DMS153 treated with DMSO at 0.1 percent for 48 hours (cell line): ENCODE measurements around the gene SAMHD1.
A peak's percentile ranks its signal among the peaks of the same experiment; 100 is the strongest.
"Not testable (repeated sequence)": the region's sequence is repeated elsewhere in the genome, so short reads cannot be mapped to it uniquely, and the experiment has no call there.

Experiments
- DNase-seq: peaks from one replicate; lab custom pipeline; 2025; ENCODE audit not compliant: unreplicated experiment; lab: John Stamatoyannopoulos, UW

SAMHD1 gene

GRCh38 chr20:36956674-36957073, 5.2 kb upstream of the SAMHD1 start:
- no peak for DNase-seq

DNA sequence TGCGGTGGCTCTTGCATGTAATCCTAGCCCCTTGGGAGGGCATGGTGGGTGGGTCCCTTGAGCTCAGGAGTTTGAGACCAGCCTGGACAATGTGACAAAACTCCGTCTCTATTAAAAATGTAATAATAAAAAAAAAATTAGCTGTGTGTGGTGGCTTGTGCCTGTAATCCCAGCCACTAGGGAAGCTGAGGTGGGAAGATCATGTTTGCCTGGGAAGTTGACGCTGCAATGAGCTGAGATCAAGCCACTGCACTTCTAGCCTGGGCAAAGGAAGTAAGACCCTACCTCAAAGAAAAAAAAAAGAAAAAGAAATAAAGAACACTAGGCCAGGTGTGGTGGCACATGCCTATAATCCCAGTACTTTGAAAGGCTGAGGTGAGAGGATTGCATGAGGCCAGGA, 4.5 kb upstream of the SAMHD1 start:
- no peak for DNase-seq

- DNase-seq, result no peak
Observed at GRCh38 chr20:36951979-36952738, 651 bp upstream of the SAMHD1 start.

- DNase-seq, result no peak
Observed at GRCh38 chr20:36950414-36951197, 902 bp downstream of the SAMHD1 start.

DNA sequence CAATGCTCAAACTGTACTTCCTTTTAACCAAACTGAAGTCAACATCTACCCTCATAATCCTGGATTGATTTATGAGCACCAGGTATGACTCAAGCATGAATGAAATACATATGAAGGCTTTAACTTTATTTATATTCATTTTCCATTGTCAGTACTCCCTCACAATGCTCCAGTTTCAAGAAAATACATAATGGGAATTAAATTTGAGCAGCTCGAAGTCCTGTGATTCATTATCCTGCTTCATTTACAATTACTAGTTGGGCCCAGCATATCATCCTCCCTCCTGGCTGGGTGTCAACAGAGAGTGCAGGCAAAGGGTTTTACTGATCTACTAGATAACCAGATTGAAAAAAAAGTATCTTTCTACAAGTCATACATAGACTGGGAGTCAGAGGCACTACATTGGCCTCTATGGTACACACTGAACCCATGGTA, 10.1 kb downstream of the SAMHD1 start:
- DNase-seq, result no peak

DNA sequence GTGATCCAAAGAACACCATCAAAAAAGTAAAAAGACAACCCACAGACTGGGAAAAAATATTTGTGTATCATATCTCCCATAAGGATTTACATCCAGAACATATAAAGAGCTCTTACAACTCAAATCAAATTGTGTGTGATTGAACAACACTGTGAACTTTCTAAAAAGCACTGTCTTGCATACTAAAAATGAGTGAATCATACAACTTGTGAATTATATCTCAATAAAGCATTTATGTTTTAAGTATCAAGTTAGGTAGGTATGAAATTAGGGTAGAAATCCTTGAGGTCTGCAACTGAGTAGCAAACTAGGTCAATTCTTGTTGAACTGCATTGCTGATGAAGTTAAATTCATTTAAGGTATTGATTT, 14.1 kb downstream of the SAMHD1 start:
- DNase-seq, result no peak

GRCh38 chr20:36936761-36937401, 14.6 kb downstream of the SAMHD1 start:
- not testable (repeated sequence) for DNase-seq

GRCh38 chr20:36936341-36936740, 15.2 kb downstream of the SAMHD1 start:
- DNase-seq, result no peak

- not testable (repeated sequence) for DNase-seq
Observed at GRCh38 chr20:36933571-36933970, 17.9 kb downstream of the SAMHD1 start.

DNA sequence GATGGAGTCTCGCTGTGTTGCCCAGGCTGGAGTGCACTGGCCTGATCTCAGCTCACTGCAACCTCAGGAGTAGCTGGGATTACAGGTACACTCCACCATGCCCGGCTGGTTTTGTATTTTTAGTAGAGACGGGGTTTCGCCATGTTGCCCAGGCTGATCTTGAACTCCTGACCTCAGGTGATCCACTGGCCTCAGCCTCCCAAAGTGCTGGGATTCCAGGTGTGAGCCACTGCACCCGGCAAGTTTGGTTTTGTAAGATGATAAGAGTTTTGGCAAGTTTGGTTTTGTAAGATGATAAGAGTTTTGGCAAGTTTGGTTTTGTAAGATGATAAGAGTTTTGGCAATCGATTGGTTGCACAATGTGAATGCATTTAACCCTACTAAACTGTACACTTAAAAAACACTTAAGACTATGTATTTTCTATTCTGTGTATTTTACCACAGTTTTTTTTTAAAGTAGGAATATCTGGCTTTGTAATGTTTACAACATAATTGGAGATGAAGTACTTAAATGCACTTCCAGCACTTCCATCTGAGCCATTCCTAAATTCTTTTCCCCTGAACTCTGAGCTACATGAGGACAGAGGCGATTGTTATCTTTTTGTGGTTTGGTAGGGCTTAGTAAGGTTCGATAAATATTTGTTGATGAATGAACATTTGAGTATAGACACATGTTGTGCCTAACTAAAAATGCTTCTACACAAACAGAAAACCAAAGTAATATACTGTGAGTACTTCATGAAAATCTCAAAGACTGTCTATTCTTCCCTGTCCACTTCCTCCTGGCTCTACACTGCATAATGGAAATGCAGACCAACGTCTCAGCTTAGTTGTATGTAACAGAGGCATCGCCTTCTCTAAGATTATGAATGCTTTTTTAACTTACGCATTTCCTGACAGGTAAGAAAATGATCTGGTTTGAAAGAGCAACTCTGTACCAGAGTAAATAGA, 18.8 kb downstream of the SAMHD1 start:
- DNase-seq, result no peak

- not testable (repeated sequence) for DNase-seq
Observed at GRCh38 chr20:36932067-36932466, 19.4 kb downstream of the SAMHD1 start.

GRCh38 chr20:36929691-36930090, 21.8 kb downstream of the SAMHD1 start:
- DNase-seq, result no peak

DNA sequence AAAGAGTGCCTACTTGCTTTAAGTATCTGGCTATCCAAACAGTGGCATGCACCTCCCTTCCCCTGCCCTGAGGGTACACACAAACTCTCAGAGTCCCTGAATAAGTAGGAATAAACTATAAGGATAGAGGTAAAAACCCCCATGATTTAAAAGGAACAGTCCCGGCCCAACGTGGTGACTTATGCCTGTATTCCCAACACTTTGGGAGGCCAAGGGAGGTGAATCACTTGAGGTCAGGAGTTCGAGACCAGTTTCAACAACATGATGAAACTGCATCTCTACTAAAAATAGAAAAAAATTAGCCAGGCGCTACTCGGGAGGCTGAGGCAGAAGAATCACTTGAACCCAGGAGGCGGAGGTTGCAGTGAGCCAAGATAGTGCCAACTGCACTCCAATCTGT, 22.2 kb downstream of the SAMHD1 start:
- DNase-seq, result no peak

- no peak for DNase-seq
Observed at GRCh38 chr20:36927704-36928103, 23.8 kb downstream of the SAMHD1 start.

GRCh38 chr20:36926653-36927200, 24.8 kb downstream of the SAMHD1 start:
- no peak for DNase-seq

- no peak for DNase-seq
Observed at GRCh38 chr20:36925234-36925633, 26.3 kb downstream of the SAMHD1 start.

DNA sequence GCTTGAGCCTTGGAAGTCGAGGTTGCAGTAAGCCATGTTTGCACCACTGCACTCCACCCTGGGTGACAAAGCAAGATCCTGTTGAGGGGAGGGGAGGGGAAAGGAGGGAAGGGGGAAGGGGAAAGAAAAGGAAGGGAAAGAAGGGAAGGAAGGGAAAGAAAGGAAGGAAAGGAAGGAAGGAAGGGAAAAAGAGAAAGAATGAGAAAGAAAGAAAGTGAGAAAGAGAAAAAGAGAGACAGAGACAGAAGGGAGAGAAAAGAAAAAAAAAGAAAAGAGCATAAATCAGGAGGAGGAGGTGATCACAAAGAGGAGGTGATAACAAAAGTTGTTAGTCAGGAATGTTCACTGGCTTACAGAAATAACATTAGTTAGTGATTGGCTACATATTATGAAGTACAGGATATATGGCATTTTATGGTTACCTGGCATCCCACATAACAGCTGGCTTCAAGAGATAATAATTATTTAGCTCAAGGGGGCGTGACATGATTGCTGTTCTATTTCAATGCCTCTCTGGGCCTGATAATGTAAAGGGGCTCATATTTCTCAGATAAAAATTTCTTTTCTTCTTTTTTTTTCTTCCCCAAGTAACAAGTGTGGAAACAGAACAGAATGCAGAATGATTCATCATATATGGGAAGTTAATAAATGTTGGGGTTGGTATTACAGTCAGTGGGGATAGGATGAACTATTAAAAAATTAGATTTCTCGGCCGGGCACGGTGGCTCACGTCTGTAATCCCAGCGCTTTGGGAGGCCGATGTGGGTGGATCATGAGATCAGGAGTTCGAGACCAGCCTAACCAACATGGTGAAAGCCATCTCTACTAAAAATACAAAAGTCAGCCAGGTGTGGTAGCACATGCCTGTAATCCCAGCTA, 27.1 kb downstream of the SAMHD1 start:
- DNase-seq, result no peak

- no peak for DNase-seq
Observed at GRCh38 chr20:36920334-36920730, 31.2 kb downstream of the SAMHD1 start.

DNA sequence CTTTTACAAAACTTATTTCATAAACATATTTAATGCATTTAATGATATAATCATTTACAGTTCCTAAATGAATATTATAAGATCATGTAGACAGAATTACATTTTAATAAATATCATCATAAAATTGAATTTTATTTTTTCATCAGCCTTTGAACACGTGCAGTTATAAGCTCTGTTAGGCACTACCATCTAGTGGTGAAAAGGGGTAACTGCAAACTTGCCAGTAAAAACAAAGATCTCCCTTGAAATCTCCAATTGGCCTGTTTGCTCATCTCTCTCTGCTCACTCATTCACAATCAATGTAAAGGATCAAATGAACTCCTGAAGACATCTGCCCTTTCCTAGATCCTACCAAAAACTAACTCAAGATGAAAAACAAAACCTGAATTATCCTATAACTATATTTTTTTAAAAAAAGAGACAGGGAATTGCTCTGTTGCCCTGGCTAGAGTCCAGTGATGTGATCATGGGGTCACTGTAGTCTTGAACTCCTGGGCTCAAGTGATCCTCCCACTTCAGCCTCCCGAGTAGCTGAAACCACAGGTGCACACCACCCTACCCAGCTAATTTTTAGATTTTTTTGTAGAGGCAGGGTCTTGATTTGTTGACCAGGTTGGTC, 31.7 kb downstream of the SAMHD1 start:
- DNase-seq, result peak; percentile 51
